Breast epithelium (tissue), 4 donors: ENCODE measurements around the gene RANGAP1. TPM values are rescaled to one million over a fixed set of nuclear protein-coding genes. Genes with fewer than 3 reads are reported as not detected.

Source experiments
- DNase-seq, 2 donors: peaks; one replicate each; pipeline ENCODE4 v3.0.0-alpha.2; 2019; ENCODE audit warnings: low spot score in 2 of 2
- H3K27ac ChIP-seq, 2 donors: fragments of 200-600 bp; sonication (generic) in 1 of 2; one replicate each; pipeline ENCODE4 v1.5.1; 2016 to 2019; ENCODE audit warnings: mild to moderate bottlenecking in 1 of 2
- H3K27me3 ChIP-seq, 2 donors: fragments of 200-600 bp; sonication (generic) in 1 of 2; one replicate each; pipeline versions ENCODE4 v1.5.1 to v1.6.0; 2017 to 2019; ENCODE audit warnings: control low read depth in 1 of 2, mild to moderate bottlenecking in 1 of 2
- H3K36me3 ChIP-seq: fragments of 200-600 bp; one replicate; pipeline ENCODE4 v1.5.1; 2019
- H3K4me1 ChIP-seq, 2 donors: fragments of 200-600 bp; sonication (generic); one replicate each; pipeline ENCODE4 v1.5.1; 2016 to 2019; ENCODE audit warnings: control low read depth in 1 of 2
- H3K4me3 ChIP-seq, 3 donors: fragments of 200-600 bp; sonication (generic); 1 replicate in 2 of 3; 2 replicates in 1 of 3; pipeline ENCODE4 v1.5.1; 2016 to 2019; ENCODE audit warnings: mild to moderate bottlenecking in 3 of 3, moderate library complexity in 2 of 3
- H3K9me3 ChIP-seq, 2 donors: fragments of 200-600 bp; sonication (generic) in 1 of 2; one replicate each; pipeline ENCODE4 v1.5.1; 2016 to 2019; ENCODE audit warnings: control low read depth in 1 of 2
- CTCF ChIP-seq, 3 donors: fragments of 450-650 bp; IDR thresholded peaks; one replicate each; pipeline ENCODE4 v1.5.1; 2016 to 2017; ENCODE audit warnings: antibody characterized with exemption in 3 of 3, mild to moderate bottlenecking in 3 of 3, moderate library complexity in 3 of 3
- POLR2A ChIP-seq: fragments of 450-650 bp; IDR thresholded peaks from one replicate; pipeline ENCODE4 v1.6.1; 2016; ENCODE audit warnings: antibody characterized with exemption, mild to moderate bottlenecking, moderate library complexity
- POLR2AphosphoS5 ChIP-seq, 3 donors: sonication (generic); formaldehyde crosslinking; IDR thresholded peaks; one replicate each; pipeline ENCODE4 v1.6.1; 2017; ENCODE audit warnings: antibody characterized with exemption in 3 of 3
- intact Hi-C: fragments of 100-400 bp; cut with DNase I; formaldehyde crosslinking; loops from one replicate; pipeline ENCODE4 v1.15.1; 2023; ENCODE audit warnings: low total_unique reads
- total RNA-seq, 3 donors: library from RNA; depleted of rRNA; stranded (reverse); fragments of >200 nt; gene quantifications; one replicate each; pipeline ENCODE4 v1.1.0, GENCODE V29; 2016

RANGAP1 gene
- total RNA-seq, 3 donors from 2014 or later = 29.8 to 54.1 (median 51.2) TPM

GRCh38 chr22:41332217-41332939 lies 46.4 kb upstream of the RANGAP1 start:
- H3K27me3 ChIP-seq = no peaks in the 10 kb centered on the region
- H3K9me3 ChIP-seq = no peaks in the 10 kb centered on the region
- intact Hi-C loops = loop anchor here (10.0 kb wide), 2 partner anchors 118 to 418 kb away; no protein-coding TSS in a partner anchor
- no peaks in the 10 kb centered on the region for H3K36me3 ChIP-seq
- TF ChIP-seq POLR2AphosphoS5 (IDR thresholded peaks at IDR 0.05) (no peak), POLR2A (no peak), CTCF (IDR thresholded peaks at IDR 0.05) (no peak)
- no peak overlapping the region for H3K4me3 ChIP-seq
- H3K4me1 ChIP-seq = no peaks in the 10 kb centered on the region
- DNase-seq = no peak
- H3K27ac ChIP-seq = no peak overlapping the region

GRCh38 chr22:41330169-41330568 lies 44.2 kb upstream of the RANGAP1 start:
- DNase-seq = no peak
- no peaks in the 10 kb centered on the region for H3K9me3 ChIP-seq
- intact Hi-C loops = loop anchor here (10.0 kb wide), 2 partner anchors 115 to 415 kb away; no protein-coding TSS in a partner anchor
- H3K27me3 ChIP-seq = no peaks in the 10 kb centered on the region
- no peak overlapping the region for H3K4me3 ChIP-seq
- H3K27ac ChIP-seq = no peak overlapping the region
- TF ChIP-seq CTCF (IDR thresholded peaks at IDR 0.05) = no peak
- TF ChIP-seq POLR2AphosphoS5 (IDR thresholded peaks at IDR 0.05) = no peak
- H3K36me3 ChIP-seq = no peaks in the 10 kb centered on the region
- no peaks in the 10 kb centered on the region for H3K4me1 ChIP-seq

DNA sequence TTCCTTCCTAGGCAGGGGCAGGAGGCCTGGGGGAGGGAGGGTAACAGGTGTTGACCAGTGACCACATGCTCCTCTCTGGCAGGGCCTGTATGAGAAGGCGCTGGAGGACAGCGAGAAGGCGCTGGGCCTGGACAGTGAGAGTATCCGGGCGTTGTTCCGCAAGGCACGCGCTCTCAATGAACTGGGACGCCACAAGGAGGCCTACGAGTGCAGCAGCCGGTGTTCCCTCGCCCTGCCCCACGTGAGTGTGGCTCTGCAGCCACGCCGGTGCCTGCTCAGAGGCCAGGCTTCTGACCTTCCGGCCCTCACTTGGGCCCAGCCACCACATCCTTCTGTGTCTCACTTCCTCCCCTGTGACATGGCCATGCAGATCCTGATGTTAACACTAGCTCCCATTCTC lies 41.1 kb upstream of the RANGAP1 start:
- intact Hi-C loops = no loop called here
- H3K9me3 ChIP-seq = no peaks in the 10 kb centered on the region
- no peak overlapping the region for H3K4me3 ChIP-seq
- no peak for DNase-seq
- no peak overlapping the region for H3K27ac ChIP-seq
- H3K27me3 ChIP-seq = no peaks in the 10 kb centered on the region
- no peaks in the 10 kb centered on the region for H3K36me3 ChIP-seq
- no peak for TF ChIP-seq POLR2AphosphoS5 (IDR thresholded peaks at IDR 0.05)
- TF ChIP-seq CTCF (IDR thresholded peaks at IDR 0.05) = no peak
- no peak for TF ChIP-seq POLR2A
- no peaks in the 10 kb centered on the region for H3K4me1 ChIP-seq

DNA sequence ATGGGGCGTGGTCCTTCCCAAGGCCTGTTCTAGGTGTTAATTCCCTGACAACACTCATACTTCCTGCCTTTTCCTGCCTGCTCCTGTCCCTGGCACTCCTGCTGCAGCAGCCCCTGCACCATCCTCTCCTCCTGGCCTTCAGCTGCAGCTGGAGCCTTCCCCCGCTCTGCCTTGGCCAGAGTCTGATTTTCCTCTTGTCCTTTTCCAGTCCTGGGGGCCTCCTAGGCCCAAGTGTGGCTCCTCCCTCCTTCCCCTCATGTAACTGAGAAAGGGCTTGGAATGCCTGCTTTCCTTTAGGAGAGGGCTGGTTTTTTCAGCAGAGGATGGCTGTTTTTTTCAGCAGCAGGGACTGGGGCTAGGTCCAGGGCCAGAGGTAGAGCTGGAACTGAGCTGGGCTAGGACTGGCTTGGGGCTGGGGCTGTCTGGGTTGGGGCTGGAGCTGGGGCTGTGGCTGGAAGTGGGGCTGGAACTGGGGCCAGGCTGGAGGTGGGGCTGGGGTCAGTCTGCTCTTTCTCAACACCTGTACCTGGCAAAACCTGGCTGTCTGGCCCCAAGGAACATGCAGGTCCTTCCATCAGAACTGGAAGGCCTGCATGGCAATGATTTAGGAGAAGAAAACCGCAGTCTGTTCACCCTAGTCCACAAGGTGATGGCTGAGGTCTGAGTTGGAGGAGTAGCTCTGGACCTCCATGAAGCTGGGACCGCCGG lies 39.0 kb upstream of the RANGAP1 start:
- Histone ChIP-seq H3K27ac (no peak overlapping the region), H3K27me3 (no peaks in the 10 kb centered on the region), H3K9me3 (no peaks in the 10 kb centered on the region), H3K4me3 (no peak overlapping the region), H3K36me3 (no peaks in the 10 kb centered on the region), H3K4me1 (no peaks in the 10 kb centered on the region)
- TF ChIP-seq POLR2A (no peak), POLR2AphosphoS5 (IDR thresholded peaks at IDR 0.05) (no peak), CTCF (IDR thresholded peaks at IDR 0.05) (no peak)
- no peak for DNase-seq
- intact Hi-C loops = no loop called here
